ENCODE measurements around the gene EPB41L4B. TPM values are rescaled to one million over a fixed set of nuclear protein-coding genes. Genes with fewer than 3 reads are reported as not detected.

EPB41L4B gene
- total and polyA plus RNA-seq, 2 donors (not counting 1 experiment from before 2014, with no cell fraction given), result 0.56 to 2.8 TPM

DNA sequence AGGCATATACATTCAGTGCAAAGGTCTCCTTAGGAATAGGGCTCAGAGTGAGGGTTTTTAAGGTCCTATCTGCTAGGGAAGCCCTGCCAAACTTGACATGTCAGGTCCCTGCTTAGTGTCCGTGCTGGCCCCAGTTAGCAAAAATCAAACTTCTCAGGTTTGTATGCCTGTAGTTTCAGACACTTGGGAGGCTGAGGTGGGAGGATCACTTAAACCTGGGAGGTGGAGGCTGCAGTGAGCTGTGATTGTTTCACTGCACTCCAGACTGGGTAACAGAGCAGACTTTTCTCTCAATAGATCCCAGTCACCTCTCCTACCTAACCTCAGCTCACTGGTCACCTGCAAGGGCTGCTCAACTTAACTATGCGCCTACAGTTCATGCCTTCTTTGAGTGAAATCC, 182.4 kb downstream of the EPB41L4B start:
- Histone ChIP-seq H4K20me1 (ENCODE audit: control insufficient read depth, extremely low read depth, insufficient read depth, low read length) (no peaks in the 10 kb centered on the region), H3K4me3 (replicated peaks in 1 of 4; ENCODE audit: control extremely low read depth in 1 of 4, insufficient read depth in 1 of 4, low read depth in 3 of 4, low read length in 4 of 4) (no peak overlapping the region), H3K9ac (ENCODE audit: insufficient read depth, low read length) (no peak overlapping the region), H3K4me2 (ENCODE audit: extremely low read depth, insufficient read depth, low read length) (no peak overlapping the region), H3K79me2 (ENCODE audit: control insufficient read depth, insufficient read depth, low read length) (no peaks in the 10 kb centered on the region), H3K27ac (ENCODE audit: insufficient read depth, low read length) (no peak overlapping the region), H3K27me3 (ENCODE audit: control insufficient read depth, insufficient read depth, low read length) (no peaks in the 10 kb centered on the region), H3K9me3 (ENCODE audit: control insufficient read depth, insufficient read depth, low read depth, low read length) (no peaks in the 10 kb centered on the region), H3K36me3 (ENCODE audit: control insufficient read depth, insufficient read depth, low read length) (no peaks in the 10 kb centered on the region), H2AFZ (ENCODE audit: low read length) (no peak overlapping the region), H3K4me1 (ENCODE audit: control insufficient read depth, extremely low read depth, insufficient read depth, low read length) (no peaks in the 10 kb centered on the region)
- no peak for DNase-seq (ENCODE audit: low read depth in 2 of 2)
- TF ChIP-seq, protein P1, sequence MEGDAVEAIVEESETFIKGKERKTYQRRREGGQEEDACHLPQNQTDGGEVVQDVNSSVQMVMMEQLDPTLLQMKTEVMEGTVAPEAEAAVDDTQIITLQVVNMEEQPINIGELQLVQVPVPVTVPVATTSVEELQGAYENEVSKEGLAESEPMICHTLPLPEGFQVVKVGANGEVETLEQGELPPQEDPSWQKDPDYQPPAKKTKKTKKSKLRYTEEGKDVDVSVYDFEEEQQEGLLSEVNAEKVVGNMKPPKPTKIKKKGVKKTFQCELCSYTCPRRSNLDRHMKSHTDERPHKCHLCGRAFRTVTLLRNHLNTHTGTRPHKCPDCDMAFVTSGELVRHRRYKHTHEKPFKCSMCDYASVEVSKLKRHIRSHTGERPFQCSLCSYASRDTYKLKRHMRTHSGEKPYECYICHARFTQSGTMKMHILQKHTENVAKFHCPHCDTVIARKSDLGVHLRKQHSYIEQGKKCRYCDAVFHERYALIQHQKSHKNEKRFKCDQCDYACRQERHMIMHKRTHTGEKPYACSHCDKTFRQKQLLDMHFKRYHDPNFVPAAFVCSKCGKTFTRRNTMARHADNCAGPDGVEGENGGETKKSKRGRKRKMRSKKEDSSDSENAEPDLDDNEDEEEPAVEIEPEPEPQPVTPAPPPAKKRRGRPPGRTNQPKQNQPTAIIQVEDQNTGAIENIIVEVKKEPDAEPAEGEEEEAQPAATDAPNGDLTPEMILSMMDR (conservative IDR thresholded peaks at IDR 0.05 in 1 of 2, IDR thresholded peaks at IDR 0.05 in 1 of 2; ENCODE audit: low read depth in 1 of 2, low read length in 2 of 2), result no peak
- TF ChIP-seq EZH2 (IDR thresholded peaks at IDR 0.05; ENCODE audit: low read length, missing control alignments), result no peak

DNA sequence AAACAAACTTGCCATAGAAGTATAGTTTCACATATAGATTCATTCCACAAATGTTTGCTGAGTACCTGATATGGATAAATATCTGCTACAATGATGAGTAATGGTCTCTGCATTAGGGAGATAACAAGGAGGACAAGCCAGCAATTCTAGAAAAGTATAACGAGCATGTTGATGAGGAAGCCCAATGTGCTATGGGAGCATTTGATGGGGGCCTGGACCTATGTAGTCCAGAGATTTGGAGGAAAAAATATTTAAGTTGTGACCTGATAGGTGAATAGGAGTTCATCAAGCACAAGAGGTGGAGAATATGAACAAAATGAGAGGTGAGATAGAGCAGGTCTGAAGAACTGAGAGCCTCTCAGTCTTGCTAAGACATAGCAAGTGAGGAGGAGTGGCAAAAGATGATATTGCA, 186.7 kb downstream of the EPB41L4B start:
- H3K27ac ChIP-seq (ENCODE audit: insufficient read depth, low read length), result no peak overlapping the region
- no peak for DNase-seq (ENCODE audit: low read depth in 2 of 2)
- no peak overlapping the region for H3K4me3 ChIP-seq (replicated peaks in 1 of 4; ENCODE audit: control extremely low read depth in 1 of 4, insufficient read depth in 1 of 4, low read depth in 3 of 4, low read length in 4 of 4)
- no peak overlapping the region for H3K4me2 ChIP-seq (ENCODE audit: extremely low read depth, insufficient read depth, low read length)
- no peaks in the 10 kb centered on the region for H3K9me3 ChIP-seq (ENCODE audit: control insufficient read depth, insufficient read depth, low read depth, low read length)
- H3K36me3 ChIP-seq (ENCODE audit: control insufficient read depth, insufficient read depth, low read length), result no peaks in the 10 kb centered on the region
- no peak overlapping the region for H3K9ac ChIP-seq (ENCODE audit: insufficient read depth, low read length)
- TF ChIP-seq, protein P1 (conservative IDR thresholded peaks at IDR 0.05 in 1 of 2, IDR thresholded peaks at IDR 0.05 in 1 of 2; ENCODE audit: low read depth in 1 of 2, low read length in 2 of 2), result no peak
- no peak for TF ChIP-seq EZH2 (IDR thresholded peaks at IDR 0.05; ENCODE audit: low read length, missing control alignments)
- H3K27me3 ChIP-seq (ENCODE audit: control insufficient read depth, insufficient read depth, low read length), result no peaks in the 10 kb centered on the region
- no peaks in the 10 kb centered on the region for H4K20me1 ChIP-seq (ENCODE audit: control insufficient read depth, extremely low read depth, insufficient read depth, low read length)
- H3K79me2 ChIP-seq (ENCODE audit: control insufficient read depth, insufficient read depth, low read length), result no peaks in the 10 kb centered on the region
- no peaks in the 10 kb centered on the region for H3K4me1 ChIP-seq (ENCODE audit: control insufficient read depth, extremely low read depth, insufficient read depth, low read length)
- no peak overlapping the region for H2AFZ ChIP-seq (ENCODE audit: low read length)

DNA sequence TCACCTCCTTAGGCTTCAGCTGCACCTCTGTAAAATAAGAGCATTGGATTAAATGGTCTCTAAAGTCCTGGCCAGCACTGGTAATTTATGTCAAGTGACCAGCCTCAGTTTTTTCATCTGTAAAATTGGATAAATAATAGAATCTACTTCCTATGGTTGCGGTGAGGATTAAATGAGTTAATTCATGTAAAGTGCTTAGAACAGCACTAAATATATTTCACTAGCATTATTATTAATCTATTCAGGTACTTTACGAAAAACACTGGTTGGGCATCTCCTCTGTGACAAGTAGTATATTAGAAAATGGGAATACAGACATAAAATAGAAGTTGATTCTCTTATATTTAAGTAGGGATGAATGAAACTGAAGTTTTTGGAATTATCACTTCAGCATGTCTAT, 187.3 kb downstream of the EPB41L4B start:
- H3K9me3 ChIP-seq (ENCODE audit: control insufficient read depth, insufficient read depth, low read depth, low read length), result no peaks in the 10 kb centered on the region
- no peaks in the 10 kb centered on the region for H4K20me1 ChIP-seq (ENCODE audit: control insufficient read depth, extremely low read depth, insufficient read depth, low read length)
- H3K79me2 ChIP-seq (ENCODE audit: control insufficient read depth, insufficient read depth, low read length), result no peaks in the 10 kb centered on the region
- H3K4me2 ChIP-seq (ENCODE audit: extremely low read depth, insufficient read depth, low read length), result no peak overlapping the region
- no peaks in the 10 kb centered on the region for H3K36me3 ChIP-seq (ENCODE audit: control insufficient read depth, insufficient read depth, low read length)
- H3K4me3 ChIP-seq (replicated peaks in 1 of 4; ENCODE audit: control extremely low read depth in 1 of 4, insufficient read depth in 1 of 4, low read depth in 3 of 4, low read length in 4 of 4), result no peak overlapping the region
- H3K4me1 ChIP-seq (ENCODE audit: control insufficient read depth, extremely low read depth, insufficient read depth, low read length), result no peaks in the 10 kb centered on the region
- no peak overlapping the region for H2AFZ ChIP-seq (ENCODE audit: low read length)
- no peak overlapping the region for H3K9ac ChIP-seq (ENCODE audit: insufficient read depth, low read length)
- DNase-seq (ENCODE audit: low read depth in 2 of 2), result no peak
- H3K27ac ChIP-seq (ENCODE audit: insufficient read depth, low read length), result no peak overlapping the region
- H3K27me3 ChIP-seq (ENCODE audit: control insufficient read depth, insufficient read depth, low read length), result no peaks in the 10 kb centered on the region
- TF ChIP-seq, protein P1 (conservative IDR thresholded peaks at IDR 0.05 in 1 of 2, IDR thresholded peaks at IDR 0.05 in 1 of 2; ENCODE audit: low read depth in 1 of 2, low read length in 2 of 2), result no peak
- TF ChIP-seq EZH2 (IDR thresholded peaks at IDR 0.05; ENCODE audit: low read length, missing control alignments), result no peak
